ENCODE data around the gene JPT2.

Gene JPT2

GRCh38 chr16:1677942-1678499 lies at the start of gene JPT2 (continued):
- TF ChIP-seq ZNF544 (tag by site-specific recombination; IDR thresholded peaks at IDR 0.05) (no peak), GLIS1 (tag by site-specific recombination; IDR thresholded peaks at IDR 0.05) (no peak), ZNF223 (tag by site-specific recombination; IDR thresholded peaks at IDR 0.05) (no peak), SP2 (tag by site-specific recombination; IDR thresholded peaks at IDR 0.05) (peak; percentile 99), ZFP41 (tag by site-specific recombination; IDR thresholded peaks at IDR 0.05; ENCODE audit: borderline replicate concordance) (no peak), ZNF571 (tag by site-specific recombination; IDR thresholded peaks at IDR 0.05) (no peak), ZNF366 (tag by site-specific recombination; conservative IDR thresholded peaks at IDR 0.05) (no peak), PBX3 (CRISPR knock-in tag; IDR thresholded peaks at IDR 0.05) (peak; percentile 98), ZNF157 (tag by site-specific recombination; IDR thresholded peaks at IDR 0.05) (no peak)
- TF ChIP-seq, protein P1, sequence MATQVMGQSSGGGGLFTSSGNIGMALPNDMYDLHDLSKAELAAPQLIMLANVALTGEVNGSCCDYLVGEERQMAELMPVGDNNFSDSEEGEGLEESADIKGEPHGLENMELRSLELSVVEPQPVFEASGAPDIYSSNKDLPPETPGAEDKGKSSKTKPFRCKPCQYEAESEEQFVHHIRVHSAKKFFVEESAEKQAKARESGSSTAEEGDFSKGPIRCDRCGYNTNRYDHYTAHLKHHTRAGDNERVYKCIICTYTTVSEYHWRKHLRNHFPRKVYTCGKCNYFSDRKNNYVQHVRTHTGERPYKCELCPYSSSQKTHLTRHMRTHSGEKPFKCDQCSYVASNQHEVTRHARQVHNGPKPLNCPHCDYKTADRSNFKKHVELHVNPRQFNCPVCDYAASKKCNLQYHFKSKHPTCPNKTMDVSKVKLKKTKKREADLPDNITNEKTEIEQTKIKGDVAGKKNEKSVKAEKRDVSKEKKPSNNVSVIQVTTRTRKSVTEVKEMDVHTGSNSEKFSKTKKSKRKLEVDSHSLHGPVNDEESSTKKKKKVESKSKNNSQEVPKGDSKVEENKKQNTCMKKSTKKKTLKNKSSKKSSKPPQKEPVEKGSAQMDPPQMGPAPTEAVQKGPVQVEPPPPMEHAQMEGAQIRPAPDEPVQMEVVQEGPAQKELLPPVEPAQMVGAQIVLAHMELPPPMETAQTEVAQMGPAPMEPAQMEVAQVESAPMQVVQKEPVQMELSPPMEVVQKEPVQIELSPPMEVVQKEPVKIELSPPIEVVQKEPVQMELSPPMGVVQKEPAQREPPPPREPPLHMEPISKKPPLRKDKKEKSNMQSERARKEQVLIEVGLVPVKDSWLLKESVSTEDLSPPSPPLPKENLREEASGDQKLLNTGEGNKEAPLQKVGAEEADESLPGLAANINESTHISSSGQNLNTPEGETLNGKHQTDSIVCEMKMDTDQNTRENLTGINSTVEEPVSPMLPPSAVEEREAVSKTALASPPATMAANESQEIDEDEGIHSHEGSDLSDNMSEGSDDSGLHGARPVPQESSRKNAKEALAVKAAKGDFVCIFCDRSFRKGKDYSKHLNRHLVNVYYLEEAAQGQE (tag by site-specific recombination; IDR thresholded peaks at IDR 0.05), result no peak

- Histone ChIP-seq H3K4me1 (ENCODE audit: control insufficient read depth, insufficient read depth, low read length) (no peaks in the 10 kb centered on the region), H3K4me3 (ENCODE audit: low read depth, low read length) (no peak overlapping the region), H3K9me3 (ENCODE audit: control insufficient read depth, insufficient read depth, low read depth, low read length) (no peaks in the 10 kb centered on the region), H3K36me3 (ENCODE audit: control insufficient read depth in 2 of 2, insufficient read depth in 1 of 2, low read length in 2 of 2) (peaks cover 8 to 100% of the 10 kb centered on the region in 2 experiments; a peak in 2 of 3 replicates), H3K27ac (ENCODE audit: extremely low read depth, low read depth, low read length) (no peak overlapping the region)
- POLR2A ChIA-PET, result no interaction called here
- CTCF ChIA-PET, result no interaction called here
- TF ChIP-seq ZNF175 (tag by site-specific recombination; IDR thresholded peaks at IDR 0.05) (no peak), ZNF2 (tag by site-specific recombination; IDR thresholded peaks at IDR 0.05) (no peak), KLF9 (tag by site-specific recombination; IDR thresholded peaks at IDR 0.05; ENCODE audit: low read depth) (no peak), ZNF645 (tag by site-specific recombination; IDR thresholded peaks at IDR 0.05) (no peak), ZNF677 (tag by site-specific recombination; IDR thresholded peaks at IDR 0.05) (no peak), SALL2 (tag by site-specific recombination; IDR thresholded peaks at IDR 0.05; ENCODE audit: borderline replicate concordance) (no peak), PRDM2 (tag by site-specific recombination; IDR thresholded peaks at IDR 0.05; ENCODE audit: borderline replicate concordance) (no peak)
- TF ChIP-seq, protein P2, sequence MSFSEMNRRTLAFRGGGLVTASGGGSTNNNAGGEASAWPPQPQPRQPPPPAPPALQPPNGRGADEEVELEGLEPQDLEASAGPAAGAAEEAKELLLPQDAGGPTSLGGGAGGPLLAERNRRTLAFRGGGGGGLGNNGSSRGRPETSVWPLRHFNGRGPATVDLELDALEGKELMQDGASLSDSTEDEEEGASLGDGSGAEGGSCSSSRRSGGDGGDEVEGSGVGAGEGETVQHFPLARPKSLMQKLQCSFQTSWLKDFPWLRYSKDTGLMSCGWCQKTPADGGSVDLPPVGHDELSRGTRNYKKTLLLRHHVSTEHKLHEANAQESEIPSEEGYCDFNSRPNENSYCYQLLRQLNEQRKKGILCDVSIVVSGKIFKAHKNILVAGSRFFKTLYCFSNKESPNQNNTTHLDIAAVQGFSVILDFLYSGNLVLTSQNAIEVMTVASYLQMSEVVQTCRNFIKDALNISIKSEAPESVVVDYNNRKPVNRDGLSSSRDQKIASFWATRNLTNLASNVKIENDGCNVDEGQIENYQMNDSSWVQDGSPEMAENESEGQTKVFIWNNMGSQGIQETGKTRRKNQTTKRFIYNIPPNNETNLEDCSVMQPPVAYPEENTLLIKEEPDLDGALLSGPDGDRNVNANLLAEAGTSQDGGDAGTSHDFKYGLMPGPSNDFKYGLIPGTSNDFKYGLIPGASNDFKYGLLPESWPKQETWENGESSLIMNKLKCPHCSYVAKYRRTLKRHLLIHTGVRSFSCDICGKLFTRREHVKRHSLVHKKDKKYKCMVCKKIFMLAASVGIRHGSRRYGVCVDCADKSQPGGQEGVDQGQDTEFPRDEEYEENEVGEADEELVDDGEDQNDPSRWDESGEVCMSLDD (tag by site-specific recombination; IDR thresholded peaks at IDR 0.05), result no peak
- TF ChIP-seq, protein P3, sequence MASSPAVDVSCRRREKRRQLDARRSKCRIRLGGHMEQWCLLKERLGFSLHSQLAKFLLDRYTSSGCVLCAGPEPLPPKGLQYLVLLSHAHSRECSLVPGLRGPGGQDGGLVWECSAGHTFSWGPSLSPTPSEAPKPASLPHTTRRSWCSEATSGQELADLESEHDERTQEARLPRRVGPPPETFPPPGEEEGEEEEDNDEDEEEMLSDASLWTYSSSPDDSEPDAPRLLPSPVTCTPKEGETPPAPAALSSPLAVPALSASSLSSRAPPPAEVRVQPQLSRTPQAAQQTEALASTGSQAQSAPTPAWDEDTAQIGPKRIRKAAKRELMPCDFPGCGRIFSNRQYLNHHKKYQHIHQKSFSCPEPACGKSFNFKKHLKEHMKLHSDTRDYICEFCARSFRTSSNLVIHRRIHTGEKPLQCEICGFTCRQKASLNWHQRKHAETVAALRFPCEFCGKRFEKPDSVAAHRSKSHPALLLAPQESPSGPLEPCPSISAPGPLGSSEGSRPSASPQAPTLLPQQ (tag by site-specific recombination; IDR thresholded peaks at IDR 0.05), result no peak
Measured at GRCh38 chr16:1630450-1631213, 47.4 kb upstream of the JPT2 start.
